Endothelial cell of umbilical vein (primary cell): ENCODE data around the gene RABEP1. TPM values are rescaled to one million over a fixed set of nuclear protein-coding genes. Genes with fewer than 3 reads are reported as not detected.

Experiments
- BruUV-seq: library from RNA; stranded (reverse); fragments of 400-500 nt; replicated peaks from 2 replicates; lab custom pipeline; 2021; lab: Mats Ljungman, UMichigan
- CTCF ChIA-PET: fragments of 300-600, 350-600 bp; sonication (Branson Sonifier 250); formaldehyde crosslinking; loops from one replicate; lab custom pipeline; 2021; ENCODE audit warnings: antibody characterized with exemption, inconsistent platforms; lab: Charles Lee
- POLR2A ChIA-PET: fragments of 300-600, 350-600 bp; sonication (Branson Sonifier 250); formaldehyde crosslinking; loops from one replicate; lab custom pipeline; 2021; ENCODE audit warnings: antibody characterized with exemption, inconsistent platforms; lab: Charles Lee
- DNase-seq: peaks from one replicate; pipeline ENCODE4 v3.0.0-alpha.2; 2011; ENCODE audit warnings: low read depth, low spot score
- FAIRE-seq: peaks from 2 replicates; lab custom pipeline; 2011; peaks lifted over from hg19 to GRCh38; lab: Jason Lieb, UNC
- H2AFZ ChIP-seq: 2 replicates; pipeline ENCODE4 v1.6.0; 2012; ENCODE audit warnings: low read depth, low read length, control low read depth, inconsistent platforms
- H3K27ac ChIP-seq: 2 replicates; pipeline ENCODE4 v1.5.1; 2011; ENCODE audit warnings: low read depth, mild to moderate bottlenecking, control low read depth, low read length, moderate library complexity; ENCODE audit not compliant: insufficient read depth
- H3K27me3 ChIP-seq, 2 experiments: 2 replicates each; pipeline versions ENCODE4 v1.6.0 to v1.6.1; 2011; ENCODE audit warnings: low read length in 2 of 2, mixed read lengths in 1 of 2; ENCODE audit not compliant: control insufficient read depth in 2 of 2, insufficient read depth in 2 of 2
- H3K36me3 ChIP-seq, 2 experiments: 2 replicates in 1 of 2; 3 replicates in 1 of 2; pipeline ENCODE4 v1.5.1; 2011; ENCODE audit warnings: low read length in 2 of 2, mild to moderate bottlenecking in 1 of 2, moderate library complexity in 1 of 2; ENCODE audit not compliant: control insufficient read depth in 2 of 2, insufficient read depth in 2 of 2; ENCODE audit errors: extremely low read depth in 1 of 2
- H3K4me1 ChIP-seq: 3 replicates; pipeline ENCODE4 v1.5.1; 2011; ENCODE audit warnings: mild to moderate bottlenecking, low read length; ENCODE audit not compliant: control insufficient read depth, insufficient read depth; ENCODE audit errors: extremely low read depth
- H3K4me2 ChIP-seq: 2 replicates; pipeline ENCODE4 v1.6.1; 2011; ENCODE audit warnings: low read length, control low read depth, mixed read lengths; ENCODE audit not compliant: insufficient read depth
- H3K4me3 ChIP-seq, 3 experiments: fragments of 200-600 bp in 1 of 3; sonication (generic), shearing (Covaris generic) in 1 of 3; replicated peaks in 1 of 3; 2 replicates each; pipeline ENCODE4 v1.5.1; 2011 to 2016; ENCODE audit warnings: control low read depth in 3 of 3, low read length in 3 of 3, mild to moderate bottlenecking in 2 of 3, inconsistent platforms in 1 of 3, low read depth in 1 of 3, moderate library complexity in 1 of 3; ENCODE audit not compliant: insufficient read depth in 1 of 3
- H3K79me2 ChIP-seq: 2 replicates; pipeline ENCODE4 v1.6.0; 2012; ENCODE audit warnings: low read length, inconsistent platforms; ENCODE audit not compliant: control insufficient read depth, insufficient read depth
- H3K9ac ChIP-seq: replicated peaks from 2 replicates; pipeline ENCODE3; 2011; ENCODE audit warnings: low read length, control low read depth; ENCODE audit not compliant: insufficient read depth; ENCODE audit errors: extremely low read depth
- H3K9me1 ChIP-seq: replicated peaks from 3 replicates; pipeline ENCODE4 v1.6.0; 2011; ENCODE audit warnings: mild to moderate bottlenecking, low read length; ENCODE audit not compliant: control insufficient read depth, insufficient read depth; ENCODE audit errors: extremely low read depth
- H3K9me3 ChIP-seq: replicated peaks from 2 replicates; pipeline ENCODE4 v1.5.1; 2012; ENCODE audit warnings: low read length, inconsistent platforms; ENCODE audit not compliant: control insufficient read depth, insufficient read depth
- H4K20me1 ChIP-seq: replicated peaks from 2 replicates; pipeline ENCODE3; 2011; ENCODE audit warnings: mild to moderate bottlenecking, low read length; ENCODE audit not compliant: control insufficient read depth, insufficient read depth; ENCODE audit errors: extremely low read depth
- EZH2 ChIP-seq: IDR thresholded peaks from 2 replicates; pipeline ENCODE4 v1.6.1; 2012; ENCODE audit warnings: borderline replicate concordance, low read depth, mild to moderate bottlenecking, moderate library complexity, low read length, inconsistent platforms; ENCODE audit not compliant: severe bottlenecking
- FOS ChIP-seq: IDR thresholded peaks from 2 replicates; pipeline ENCODE4 v1.6.1; 2011; ENCODE audit warnings: mild to moderate bottlenecking, low read length, moderate library complexity, borderline replicate concordance; ENCODE audit not compliant: insufficient read depth
- GATA2 ChIP-seq: IDR thresholded peaks from 2 replicates; pipeline ENCODE4 v1.7.0; 2011; ENCODE audit warnings: low read depth, mild to moderate bottlenecking, moderate library complexity, mixed read lengths, low read length; ENCODE audit not compliant: insufficient read length, insufficient read depth
- JUN ChIP-seq: IDR thresholded peaks from 2 replicates; pipeline ENCODE4 v1.6.1; 2011; ENCODE audit warnings: borderline replicate concordance, low read depth; ENCODE audit not compliant: insufficient read length, insufficient read depth
- MYC ChIP-seq: IDR thresholded peaks from one replicate; pipeline ENCODE4 v1.6.1; 2011; ENCODE audit warnings: mild to moderate bottlenecking, low read depth, low read length
- POLR2A ChIP-seq: IDR thresholded peaks from 2 replicates; pipeline ENCODE4 v1.6.1; 2012; ENCODE audit warnings: low read depth, mild to moderate bottlenecking, control low read depth, low read length
- POLR2AphosphoS5 ChIP-seq: IDR thresholded peaks from 2 replicates; pipeline ENCODE4 v1.6.1; 2012; ENCODE audit warnings: low read depth, mild to moderate bottlenecking, control low read depth, low read length, moderate library complexity; ENCODE audit not compliant: insufficient read depth
- dilution Hi-C: fragments of 300-500 bp; cut with MboI; formaldehyde crosslinking; loops from one replicate; pipeline ENCODE4 v1.15.0; 2019; ENCODE audit warnings: low sequenced_read_pairs; ENCODE audit not compliant: extremely low pct_ligation_motif_present
- intact Hi-C: fragments of 100-400 bp; cut with micrococcal nuclease; formaldehyde crosslinking; loops from one replicate; pipeline ENCODE4 v1.10.0; 2022
- polyA plus RNA-seq, 4 experiments: library from polyadenylated mRNA; depleted of rRNA in 3 of 4; stranded (reverse) in 3 of 4; unstranded in 1 of 4; fragments of >200 nt; gene quantifications; 2 replicates each; pipeline versions ENCODE4 v1.2.1 to v1.2.3, GENCODE V29; 2011 to 2012; ENCODE audit warnings: missing spikeins in 1 of 4
- total RNA-seq: library from RNA; stranded (reverse); gene quantifications from 2 replicates; pipeline ENCODE4 v1.2.3, GENCODE V29; 2021
- TF ChIP-seq, protein P1 (sequence below): IDR thresholded peaks from 2 replicates; pipeline ENCODE4 v1.6.1; 2011; ENCODE audit not compliant: insufficient read depth, insufficient read length
- TF ChIP-seq, protein P2 (sequence below), 2 donors: IDR thresholded peaks; 1 replicate in 1 of 2; 2 replicates in 1 of 2; pipeline ENCODE4 v1.5.1; 2011; ENCODE audit warnings: low read length in 2 of 2, mild to moderate bottlenecking in 2 of 2, moderate library complexity in 2 of 2, control low read depth in 1 of 2, inconsistent platforms in 1 of 2, low read depth in 1 of 2; ENCODE audit not compliant: insufficient read depth in 1 of 2; ENCODE audit errors: extremely low read depth in 1 of 2

RABEP1 gene
- total and polyA plus RNA-seq, 2 donors (not counting 3 experiments of a cell fraction or from before 2014, with no cell fraction given) = 10.1 to 54.8 TPM

DNA sequence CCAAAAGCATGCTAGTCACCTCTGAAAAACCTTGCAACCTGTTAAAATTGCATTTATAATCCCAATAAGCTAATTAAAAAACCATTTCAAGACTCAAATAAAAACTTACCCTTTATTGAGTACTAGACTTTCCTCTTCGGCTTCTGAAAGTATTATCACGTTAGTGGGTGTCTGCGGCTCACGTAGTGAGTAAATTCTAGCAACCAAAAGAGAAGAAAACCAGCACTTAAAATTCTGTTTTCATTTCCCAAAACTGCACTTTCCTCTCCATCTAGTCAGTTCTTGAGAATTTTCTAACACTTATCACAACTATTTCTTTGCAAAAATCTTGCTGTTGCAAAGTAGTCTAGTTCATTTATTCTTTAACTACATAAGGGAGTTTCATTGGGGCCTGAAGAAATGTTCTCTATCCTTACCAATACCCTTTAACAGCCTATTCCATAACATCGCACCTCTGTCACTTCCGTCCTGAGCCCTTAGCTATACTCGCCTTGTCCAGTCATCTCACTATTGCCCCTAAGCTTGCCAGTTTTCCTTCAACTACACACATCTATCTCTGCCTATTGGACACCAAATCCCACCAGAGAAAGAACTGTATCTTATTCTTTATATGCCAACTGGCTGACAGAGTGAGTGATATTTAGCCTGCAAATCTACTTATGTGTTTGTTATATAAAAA lies 128.6 kb downstream of the RABEP1 start:
- Histone ChIP-seq H3K9me1 (no peaks in the 10 kb centered on the region), H3K36me3 (peaks cover 26 to 38% of the 10 kb centered on the region in 2 experiments), H4K20me1 (no peaks in the 10 kb centered on the region), H2AFZ (no peak overlapping the region), H3K4me3 (no peak overlapping the region), H3K79me2 (peaks cover 26% of the 10 kb centered on the region), H3K27ac (no peak overlapping the region), H3K4me2 (no peak overlapping the region), H3K9me3 (no peaks in the 10 kb centered on the region), H3K9ac (no peak overlapping the region), H3K27me3 (no peaks in the 10 kb centered on the region), H3K4me1 (peaks cover 9% of the 10 kb centered on the region)
- POLR2A ChIA-PET = no interaction called here
- no TSS peak for BruUV-seq
- FAIRE-seq = no peak
- dilution Hi-C loops = no loop called here
- DNase-seq = no peak
- intact Hi-C loops = no loop called here
- TF ChIP-seq, protein P1, sequence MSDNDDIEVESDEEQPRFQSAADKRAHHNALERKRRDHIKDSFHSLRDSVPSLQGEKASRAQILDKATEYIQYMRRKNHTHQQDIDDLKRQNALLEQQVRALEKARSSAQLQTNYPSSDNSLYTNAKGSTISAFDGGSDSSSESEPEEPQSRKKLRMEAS = no peak
- TF ChIP-seq EZH2 (no peak), FOS (no peak), GATA2 (no peak), MYC (no peak), POLR2AphosphoS5 (no peak), POLR2A (no peak), JUN (no peak)
- TF ChIP-seq, protein P2, sequence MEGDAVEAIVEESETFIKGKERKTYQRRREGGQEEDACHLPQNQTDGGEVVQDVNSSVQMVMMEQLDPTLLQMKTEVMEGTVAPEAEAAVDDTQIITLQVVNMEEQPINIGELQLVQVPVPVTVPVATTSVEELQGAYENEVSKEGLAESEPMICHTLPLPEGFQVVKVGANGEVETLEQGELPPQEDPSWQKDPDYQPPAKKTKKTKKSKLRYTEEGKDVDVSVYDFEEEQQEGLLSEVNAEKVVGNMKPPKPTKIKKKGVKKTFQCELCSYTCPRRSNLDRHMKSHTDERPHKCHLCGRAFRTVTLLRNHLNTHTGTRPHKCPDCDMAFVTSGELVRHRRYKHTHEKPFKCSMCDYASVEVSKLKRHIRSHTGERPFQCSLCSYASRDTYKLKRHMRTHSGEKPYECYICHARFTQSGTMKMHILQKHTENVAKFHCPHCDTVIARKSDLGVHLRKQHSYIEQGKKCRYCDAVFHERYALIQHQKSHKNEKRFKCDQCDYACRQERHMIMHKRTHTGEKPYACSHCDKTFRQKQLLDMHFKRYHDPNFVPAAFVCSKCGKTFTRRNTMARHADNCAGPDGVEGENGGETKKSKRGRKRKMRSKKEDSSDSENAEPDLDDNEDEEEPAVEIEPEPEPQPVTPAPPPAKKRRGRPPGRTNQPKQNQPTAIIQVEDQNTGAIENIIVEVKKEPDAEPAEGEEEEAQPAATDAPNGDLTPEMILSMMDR (IDR thresholded peaks at IDR 0.05; ENCODE audit: extremely low read depth in 1 of 2, insufficient read depth in 1 of 2, low read depth in 1 of 2, low read length in 2 of 2) = no peak
- CTCF ChIA-PET = no interaction called here
